ENCODE measurements around the gene MAK. TPM values are rescaled to one million over a fixed set of nuclear protein-coding genes. Genes with fewer than 3 reads are reported as not detected.

Gene MAK
- total RNA-seq, 1 experiment from 2014 or later, result 0.20 TPM

DNA sequence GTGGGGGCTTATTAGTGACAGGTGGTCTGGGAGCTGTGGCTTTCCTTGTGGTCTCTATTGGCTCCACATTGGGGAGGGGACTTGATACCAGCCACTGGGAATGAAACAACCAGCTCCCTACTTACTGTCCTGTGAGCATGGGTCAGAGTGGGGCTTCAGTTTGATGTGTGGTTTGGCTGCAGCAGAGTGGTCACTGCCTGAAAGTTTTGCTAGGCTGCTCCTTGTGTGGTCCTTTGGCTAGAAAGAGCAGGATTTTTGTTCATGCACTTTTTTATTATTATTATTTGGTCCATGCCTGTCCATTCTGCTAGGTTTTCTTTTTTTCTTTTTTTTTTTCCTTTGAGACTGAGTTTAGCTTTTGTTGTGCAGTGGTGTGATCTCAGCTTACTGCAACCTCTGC lies 98.3 kb downstream of the MAK start:
- no peaks in the 10 kb centered on the region; a peak in 1 of 5 replicates for H3K9me3 Mint-ChIP-seq
- H2BK15ac ChIP-seq (ENCODE audit: low read depth, low read length), result no peak overlapping the region
- H2BK5ac ChIP-seq (ENCODE audit: insufficient read length, low read length), result no peak overlapping the region
- no peak overlapping the region for H3K4ac ChIP-seq (ENCODE audit: low read depth, low read length)
- H4K20me1 ChIP-seq (ENCODE audit: control insufficient read depth, insufficient read depth, insufficient read length), result no peaks in the 10 kb centered on the region
- no peak overlapping the region for H3K4me3 Mint-ChIP-seq
- no peaks in the 10 kb centered on the region for H3K23me2 ChIP-seq (ENCODE audit: insufficient read length, low read depth, low read length, poor library complexity, severe bottlenecking)
- H4K5ac ChIP-seq (ENCODE audit: insufficient read length, low read depth, low read length), result no peak overlapping the region
- no peak for DNase-seq
- peaks cover 5 to 6% of the 10 kb centered on the region in 2 experiments for H3K4me1 Mint-ChIP-seq
- H3T11ph ChIP-seq (ENCODE audit: low read length), result no peak overlapping the region
- no peak overlapping the region for H3K27ac Mint-ChIP-seq
- no peak overlapping the region for H3K18ac ChIP-seq (ENCODE audit: insufficient read length, low read depth, low read length)
- no peaks in the 10 kb centered on the region for H3K9me3 ChIP-seq (ENCODE audit: control insufficient read depth, low read depth, low read length)
- H3K14ac ChIP-seq (ENCODE audit: insufficient read depth, low read length), result no peak overlapping the region
- H2BK120ac ChIP-seq (ENCODE audit: low read depth, low read length, poor library complexity, severe bottlenecking), result no peak overlapping the region
- H3K27ac ChIP-seq (ENCODE audit: insufficient read length, low read depth, low read length), result no peak overlapping the region
- H2AFZ ChIP-seq (ENCODE audit: low read length), result no peak overlapping the region
- H3K79me2 ChIP-seq (ENCODE audit: insufficient read depth, low read length), result no peaks in the 10 kb centered on the region
- TF ChIP-seq, protein P1, sequence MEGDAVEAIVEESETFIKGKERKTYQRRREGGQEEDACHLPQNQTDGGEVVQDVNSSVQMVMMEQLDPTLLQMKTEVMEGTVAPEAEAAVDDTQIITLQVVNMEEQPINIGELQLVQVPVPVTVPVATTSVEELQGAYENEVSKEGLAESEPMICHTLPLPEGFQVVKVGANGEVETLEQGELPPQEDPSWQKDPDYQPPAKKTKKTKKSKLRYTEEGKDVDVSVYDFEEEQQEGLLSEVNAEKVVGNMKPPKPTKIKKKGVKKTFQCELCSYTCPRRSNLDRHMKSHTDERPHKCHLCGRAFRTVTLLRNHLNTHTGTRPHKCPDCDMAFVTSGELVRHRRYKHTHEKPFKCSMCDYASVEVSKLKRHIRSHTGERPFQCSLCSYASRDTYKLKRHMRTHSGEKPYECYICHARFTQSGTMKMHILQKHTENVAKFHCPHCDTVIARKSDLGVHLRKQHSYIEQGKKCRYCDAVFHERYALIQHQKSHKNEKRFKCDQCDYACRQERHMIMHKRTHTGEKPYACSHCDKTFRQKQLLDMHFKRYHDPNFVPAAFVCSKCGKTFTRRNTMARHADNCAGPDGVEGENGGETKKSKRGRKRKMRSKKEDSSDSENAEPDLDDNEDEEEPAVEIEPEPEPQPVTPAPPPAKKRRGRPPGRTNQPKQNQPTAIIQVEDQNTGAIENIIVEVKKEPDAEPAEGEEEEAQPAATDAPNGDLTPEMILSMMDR (conservative IDR thresholded peaks at IDR 0.05), result no peak
- no peaks in the 10 kb centered on the region for H3K4me1 ChIP-seq (ENCODE audit: insufficient read depth, low read length)
- H3K27me3 Mint-ChIP-seq (ENCODE audit: low read depth), result no peaks in the 10 kb centered on the region
- no peaks in the 10 kb centered on the region for H3K27me3 ChIP-seq (ENCODE audit: insufficient read depth, low read length)
- no peak overlapping the region for H2AK5ac ChIP-seq (ENCODE audit: insufficient read length, low read length)
- H4K8ac ChIP-seq (replicated peaks; ENCODE audit: insufficient read length, low read depth, low read length), result no peak overlapping the region
- no peak overlapping the region for H3K56ac ChIP-seq (ENCODE audit: insufficient read length, low read depth, low read length)
- H3K23ac ChIP-seq (ENCODE audit: insufficient read length, low read depth, low read length), result no peak overlapping the region
- H2BK20ac ChIP-seq (ENCODE audit: low read depth, low read length, poor library complexity, severe bottlenecking), result no peak overlapping the region
- H3K79me1 ChIP-seq (ENCODE audit: insufficient read depth, low read depth, low read length, poor library complexity, severe bottlenecking), result no peaks in the 10 kb centered on the region
- H3K36me3 Mint-ChIP-seq (ENCODE audit: insufficient read depth in 1 of 3, low read depth in 3 of 3), result peaks cover 0 to 6% (median 0%) of the 10 kb centered on the region in 3 experiments; a peak in 2 of 7 replicates
- H2BK12ac ChIP-seq (ENCODE audit: insufficient read length, low read depth, low read length), result no peak overlapping the region
- no peak overlapping the region for H3K9ac ChIP-seq (ENCODE audit: extremely low read depth, insufficient read length, low read length)
- no peak overlapping the region for H4K91ac ChIP-seq (ENCODE audit: insufficient read length, low read depth, low read length)
- H3K4me2 ChIP-seq (ENCODE audit: insufficient read depth, insufficient read length, low read length), result no peak overlapping the region
